Kidney (tissue), 14 donors: Measurements from ENCODE around the gene IGFBP2. TPM values are rescaled to one million over a fixed set of nuclear protein-coding genes. Genes with fewer than 3 reads are reported as not detected.

ENCODE experiments used
- DNase-seq, 5 donors: peaks; one replicate each; pipeline ENCODE4 v3.0.0-alpha.2; 2013 to 2020
- FAIRE-seq: peaks from 2 replicates; lab custom pipeline; 2012; peaks lifted over from hg19 to GRCh38; lab: Jason Lieb, UNC
- H3K27ac ChIP-seq, 2 donors: one replicate each; pipeline ENCODE4 v1.7.0; 2013; ENCODE audit warnings: low read depth in 2 of 2, low read length in 2 of 2, inconsistent platforms in 1 of 2
- H3K27me3 ChIP-seq: one replicate; pipeline ENCODE4 v1.7.1; 2013; ENCODE audit warnings: low read length, inconsistent platforms; ENCODE audit not compliant: control insufficient read depth, insufficient read depth
- H3K36me3 ChIP-seq, 3 donors: one replicate each; pipeline versions ENCODE4 v1.7.0 to v1.7.1; 2013; ENCODE audit warnings: low read length in 3 of 3, control low read depth in 1 of 3, inconsistent platforms in 1 of 3; ENCODE audit not compliant: insufficient read depth in 3 of 3, control insufficient read depth in 2 of 3
- H3K4me1 ChIP-seq, 3 donors: one replicate each; pipeline versions ENCODE4 v1.7.0 to v1.7.1; 2013; ENCODE audit warnings: low read length in 3 of 3, inconsistent platforms in 1 of 3, low read depth in 1 of 3; ENCODE audit not compliant: control insufficient read depth in 2 of 3, insufficient read depth in 2 of 3
- H3K4me3 ChIP-seq, 3 donors: one replicate each; pipeline versions ENCODE4 v1.7.0 to v1.8.1; 2013; ENCODE audit warnings: low read length in 3 of 3, control low read depth in 1 of 3, inconsistent platforms in 1 of 3
- H3K9ac ChIP-seq, 3 donors: one replicate each; pipeline versions ENCODE4 v1.7.0 to v1.7.1; 2013; ENCODE audit warnings: low read length in 3 of 3, control low read depth in 1 of 3, inconsistent platforms in 1 of 3
- H3K9me3 ChIP-seq, 3 donors: one replicate each; pipeline versions ENCODE4 v1.7.0 to v1.7.1; 2013; ENCODE audit warnings: low read length in 3 of 3, control low read depth in 1 of 3, inconsistent platforms in 1 of 3; ENCODE audit not compliant: control insufficient read depth in 2 of 3, insufficient read depth in 1 of 3
- CTCF ChIP-seq: IDR thresholded peaks from 3 replicates; pipeline ENCODE4 v1.5.1; 2012; ENCODE audit warnings: mild to moderate bottlenecking, moderate library complexity, borderline replicate concordance; ENCODE audit not compliant: insufficient read depth; ENCODE audit errors: extremely low read depth
- intact Hi-C: fragments of 100-400 bp; cut with DNase I; formaldehyde crosslinking; loops from one replicate; pipeline ENCODE4 v1.11.1; 2022
- polyA plus RNA-seq: library from polyadenylated mRNA; stranded (reverse); fragments of 350-450 nt; fragmentation: Illumina TruSeq; extraction: RNeasy Lipid Tissue Mini Kit (QIAGEN cat#74804); gene quantifications from one replicate; pipeline ENCODE4 v1.2.3, GENCODE V29; 2014; ENCODE audit warnings: low read depth, low replicate concordance; ENCODE audit not compliant: insufficient read depth
- total RNA-seq: library from RNA; stranded (reverse); fragmentation: NEBNext Ultra II Directional; extraction: Animal tissue kit (Norgen Biotek cat#: 25700); gene quantifications from one replicate; pipeline ENCODE4 v1.2.1, GENCODE V29; 2021
- donor health status: control.
- donor health status: control.
- donor health status: control.
- donor health status: control.
- donor health status: control.
- donor health status: DM: yes; HTN: yes; CAD: no.
- donor health status: Normal renal cell carcinoma (clear cell type).

IGFBP2 gene
- total and polyA plus RNA-seq, 2 donors from 2014 or later, result 53.7 to 369 TPM

GRCh38 chr2:216671081-216671411 lies 37.8 kb downstream of the IGFBP2 start:
- intact Hi-C loops, result no loop called here
- FAIRE-seq (no peak), DNase-seq (no peak)
- H3K36me3 ChIP-seq, result peaks cover 0 to 4% (median 0%) of the 10 kb centered on the region in 3 donors
- H3K27ac ChIP-seq, result no peak overlapping the region
- H3K9me3 ChIP-seq, result no peaks in the 10 kb centered on the region
- no peaks in the 10 kb centered on the region for H3K27me3 ChIP-seq
- no peaks in the 10 kb centered on the region for H3K4me1 ChIP-seq
- no peak overlapping the region for H3K9ac ChIP-seq
- TF ChIP-seq CTCF, result no peak
- no peak overlapping the region for H3K4me3 ChIP-seq

- intact Hi-C loops, result no loop called here
- no peaks in the 10 kb centered on the region for H3K27me3 ChIP-seq
- DNase-seq (no peak), FAIRE-seq (peak; percentile 87)
- no peak overlapping the region for H3K9ac ChIP-seq
- H3K9me3 ChIP-seq, result no peaks in the 10 kb centered on the region
- peak overlapping the region in 1 of 2 donors; percentile 41 for H3K27ac ChIP-seq
- no peaks in the 10 kb centered on the region for H3K4me1 ChIP-seq
- peaks cover 0 to 4% (median 0%) of the 10 kb centered on the region in 3 donors for H3K36me3 ChIP-seq
- TF ChIP-seq CTCF, result no peak
- no peak overlapping the region for H3K4me3 ChIP-seq
Observed at GRCh38 chr2:216671791-216672343, 38.6 kb downstream of the IGFBP2 start.

- intact Hi-C loops, result no loop called here
- no peak for FAIRE-seq
- H3K4me1 ChIP-seq, result no peaks in the 10 kb centered on the region
- H3K9me3 ChIP-seq, result no peaks in the 10 kb centered on the region
- no peak for DNase-seq
- no peak overlapping the region for H3K4me3 ChIP-seq
- H3K36me3 ChIP-seq, result peaks cover 0 to 9% (median 0%) of the 10 kb centered on the region in 3 donors
- H3K27me3 ChIP-seq, result no peaks in the 10 kb centered on the region
- no peak overlapping the region for H3K27ac ChIP-seq
- no peak for TF ChIP-seq CTCF
- H3K9ac ChIP-seq, result no peak overlapping the region
Observed at GRCh38 chr2:216672466-216672865, 39.2 kb downstream of the IGFBP2 start.

GRCh38 chr2:216673021-216673420 lies 39.8 kb downstream of the IGFBP2 start:
- Histone ChIP-seq H3K36me3 (peaks cover 0 to 10% (median 5%) of the 10 kb centered on the region in 3 donors), H3K27ac (no peak overlapping the region), H3K4me1 (no peaks in the 10 kb centered on the region), H3K9me3 (no peaks in the 10 kb centered on the region), H3K4me3 (no peak overlapping the region), H3K9ac (no peak overlapping the region), H3K27me3 (no peaks in the 10 kb centered on the region)
- FAIRE-seq, result no peak
- no peak for TF ChIP-seq CTCF
- intact Hi-C loops, result no loop called here
- DNase-seq, result no peak
